OCI-LY7 (cell line): ENCODE results near the gene TMEM37. TPM values are rescaled to one million over a fixed set of nuclear protein-coding genes. Genes with fewer than 3 reads are reported as not detected.

Source experiments
- BruUV-seq: library from RNA; stranded (reverse); fragments of 400-500 nt; replicated peaks from 2 replicates; lab custom pipeline; 2021; lab: Mats Ljungman, UMichigan
- CTCF ChIA-PET: fragments of 300-600 bp; sonication (Branson Sonifier 250); formaldehyde crosslinking; loops from one replicate; lab custom pipeline; 2022; ENCODE audit warnings: antibody characterized with exemption; ENCODE audit not compliant: unreplicated experiment; lab: Charles Lee
- POLR2A ChIA-PET: fragments of 300-600 bp; sonication (Branson Sonifier 250); formaldehyde crosslinking; loops from one replicate; lab custom pipeline; 2022; ENCODE audit warnings: antibody characterized with exemption; lab: Charles Lee
- DNase-seq: peaks from one replicate; pipeline ENCODE4 v3.0.0-alpha.2; 2015; ENCODE audit warnings: low spot score
- H2AFZ ChIP-seq: fragments of 200-600 bp; sonication (generic), shearing (Covaris generic); 2 replicates; pipeline ENCODE4 v1.6.1; 2014; ENCODE audit warnings: mild to moderate bottlenecking, antibody characterized with exemption, low read length, moderate library complexity
- H3K27ac ChIP-seq: fragments of 200-600 bp; sonication (generic); 2 replicates; pipeline ENCODE4 v1.5.1; 2014; ENCODE audit warnings: mixed run types, low read depth, mild to moderate bottlenecking, moderate library complexity, low read length, inconsistent platforms; ENCODE audit not compliant: poor library complexity, severe bottlenecking
- H3K36me3 ChIP-seq: fragments of 200-600 bp; sonication (generic); 2 replicates; pipeline ENCODE4 v1.6.1; 2014; ENCODE audit warnings: mild to moderate bottlenecking, antibody characterized with exemption, low read length, moderate library complexity, mixed read lengths; ENCODE audit not compliant: insufficient read depth
- H3K4me1 ChIP-seq: fragments of 200-600 bp; sonication (generic); 2 replicates; pipeline ENCODE4 v1.5.1; 2014; ENCODE audit warnings: mild to moderate bottlenecking, low read length; ENCODE audit not compliant: insufficient read depth, poor library complexity, severe bottlenecking
- H3K4me2 ChIP-seq: fragments of 200-600 bp; sonication (generic); 2 replicates; pipeline ENCODE4 v1.6.1; 2014; ENCODE audit warnings: mild to moderate bottlenecking, low read length
- H3K4me3 ChIP-seq: fragments of 200-600 bp; sonication (generic); 2 replicates; pipeline ENCODE4 v1.5.1; 2014; ENCODE audit warnings: mild to moderate bottlenecking, low read depth, low read length; ENCODE audit not compliant: poor library complexity, severe bottlenecking
- H3K79me2 ChIP-seq: fragments of 200-600 bp; sonication (generic); 2 replicates; pipeline ENCODE4 v1.6.1; 2016; ENCODE audit warnings: low read depth, mild to moderate bottlenecking, low read length, moderate library complexity, mixed read lengths; ENCODE audit not compliant: insufficient read depth
- H3K9me2 ChIP-seq: fragments of 200-600 bp; sonication (generic); 2 replicates; pipeline ENCODE4 v1.6.1; 2016; ENCODE audit warnings: mild to moderate bottlenecking, low read length, mixed read lengths; ENCODE audit not compliant: insufficient read depth
- H3K9me3 ChIP-seq: fragments of 200-600 bp; sonication (generic); 2 replicates; pipeline ENCODE4 v1.6.1; 2014; ENCODE audit warnings: mild to moderate bottlenecking, mixed run types, low read length, mixed read lengths
- H4K20me1 ChIP-seq: fragments of 200-600 bp; sonication (generic); 2 replicates; pipeline ENCODE4 v1.6.1; 2014; ENCODE audit warnings: mild to moderate bottlenecking, antibody characterized with exemption, low read length, moderate library complexity, mixed read lengths; ENCODE audit not compliant: insufficient read depth
- EZH2phosphoT487 ChIP-seq: fragments of 200-600 bp; sonication (generic); IDR thresholded peaks from 2 replicates; pipeline ENCODE4 v1.6.1; 2018; ENCODE audit warnings: low read depth, borderline replicate concordance, mild to moderate bottlenecking, mixed run types, antibody characterized with exemption, low read length, moderate library complexity, mixed read lengths
- intact Hi-C: fragments of 100-400 bp; cut with micrococcal nuclease; formaldehyde crosslinking; loops from one replicate; pipeline ENCODE4 v1.10.0; 2022; ENCODE audit not compliant: unreplicated experiment
- total RNA-seq, 2 experiments: library from RNA; depleted of rRNA in 1 of 2; stranded (reverse); fragments of >200 nt in 1 of 2; shearing (Covaris generic) in 1 of 2; gene quantifications; 2 replicates each; pipeline ENCODE4 v1.2.3, GENCODE V29; 2014 to 2022
- TF ChIP-seq, protein P1 (sequence below): fragments of 200-600 bp; sonication (generic); conservative IDR thresholded peaks from 2 replicates; pipeline ENCODE4 v1.5.1; 2014; ENCODE audit warnings: mild to moderate bottlenecking, antibody characterized with exemption, low read length, moderate library complexity, mixed read lengths

TMEM37 gene
- total RNA-seq, 2 experiments from 2014 or later, result not detected

DNA sequence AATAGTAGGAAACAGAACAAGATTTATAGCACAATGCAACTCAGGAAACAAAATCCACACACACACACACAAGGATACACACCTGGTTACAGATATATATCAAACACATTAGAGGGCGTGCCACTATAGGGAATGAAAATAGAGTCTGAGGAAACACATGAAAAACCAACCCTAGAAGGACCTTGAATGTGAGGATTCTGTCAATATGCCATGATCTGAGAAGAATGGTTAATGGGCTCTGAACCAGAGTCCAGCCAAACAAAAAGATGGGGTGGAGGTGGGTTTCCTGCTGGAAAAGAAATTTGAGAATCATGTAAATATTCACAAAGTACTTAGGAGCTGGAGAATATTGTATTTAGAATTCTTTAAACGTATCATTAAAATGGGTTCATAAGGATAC, 7.8 kb upstream of the TMEM37 start:
- Histone ChIP-seq H4K20me1 (no peaks in the 10 kb centered on the region), H3K9me2 (no peaks in the 10 kb centered on the region), H3K4me3 (no peak overlapping the region), H3K9me3 (0 out of 2 replicates have a peak, but pooled peaks cover 9% of the 10 kb centered on the region), H3K36me3 (no peaks in the 10 kb centered on the region), H3K4me1 (no peaks in the 10 kb centered on the region), H3K79me2 (no peaks in the 10 kb centered on the region), H3K4me2 (no peak overlapping the region), H3K27ac (no peak overlapping the region), H2AFZ (no peak overlapping the region)
- TF ChIP-seq EZH2phosphoT487, result no peak
- TF ChIP-seq, protein P1, sequence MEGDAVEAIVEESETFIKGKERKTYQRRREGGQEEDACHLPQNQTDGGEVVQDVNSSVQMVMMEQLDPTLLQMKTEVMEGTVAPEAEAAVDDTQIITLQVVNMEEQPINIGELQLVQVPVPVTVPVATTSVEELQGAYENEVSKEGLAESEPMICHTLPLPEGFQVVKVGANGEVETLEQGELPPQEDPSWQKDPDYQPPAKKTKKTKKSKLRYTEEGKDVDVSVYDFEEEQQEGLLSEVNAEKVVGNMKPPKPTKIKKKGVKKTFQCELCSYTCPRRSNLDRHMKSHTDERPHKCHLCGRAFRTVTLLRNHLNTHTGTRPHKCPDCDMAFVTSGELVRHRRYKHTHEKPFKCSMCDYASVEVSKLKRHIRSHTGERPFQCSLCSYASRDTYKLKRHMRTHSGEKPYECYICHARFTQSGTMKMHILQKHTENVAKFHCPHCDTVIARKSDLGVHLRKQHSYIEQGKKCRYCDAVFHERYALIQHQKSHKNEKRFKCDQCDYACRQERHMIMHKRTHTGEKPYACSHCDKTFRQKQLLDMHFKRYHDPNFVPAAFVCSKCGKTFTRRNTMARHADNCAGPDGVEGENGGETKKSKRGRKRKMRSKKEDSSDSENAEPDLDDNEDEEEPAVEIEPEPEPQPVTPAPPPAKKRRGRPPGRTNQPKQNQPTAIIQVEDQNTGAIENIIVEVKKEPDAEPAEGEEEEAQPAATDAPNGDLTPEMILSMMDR, result no peak
- intact Hi-C loops, result no loop called here
- CTCF ChIA-PET, result no interaction called here
- no TSS peak for BruUV-seq
- no peak for DNase-seq
- POLR2A ChIA-PET, result no interaction called here

- no peaks in the 10 kb centered on the region for H3K36me3 ChIP-seq
- no TSS peak for BruUV-seq
- CTCF ChIA-PET, result no interaction called here
- no peak overlapping the region for H3K4me2 ChIP-seq
- H4K20me1 ChIP-seq, result no peaks in the 10 kb centered on the region
- H2AFZ ChIP-seq, result no peak overlapping the region
- intact Hi-C loops, result no loop called here
- POLR2A ChIA-PET, result no interaction called here
- no peaks in the 10 kb centered on the region for H3K9me2 ChIP-seq
- H3K4me1 ChIP-seq, result no peaks in the 10 kb centered on the region
- TF ChIP-seq EZH2phosphoT487, result no peak
- TF ChIP-seq, protein P1, result no peak
- H3K79me2 ChIP-seq, result no peaks in the 10 kb centered on the region
- 0 out of 2 replicates have a peak, but pooled peaks cover 9% of the 10 kb centered on the region for H3K9me3 ChIP-seq
- no peak overlapping the region for H3K27ac ChIP-seq
- no peak overlapping the region for H3K4me3 ChIP-seq
- no peak for DNase-seq
These were observed 7.2 kb upstream of the TMEM37 start for GRCh38 chr2:119424284-119425118.

- TF ChIP-seq, protein P1, result no peak
- TF ChIP-seq EZH2phosphoT487, result no peak
- no peaks in the 10 kb centered on the region for H4K20me1 ChIP-seq
These were observed 6.6 kb upstream of the TMEM37 start for GRCh38 chr2:119425119-119425405.

More at GRCh38 chr2:119425119-119425405, 6.6 kb upstream of the TMEM37 start:
- Histone ChIP-seq H3K4me3 (no peak overlapping the region), H3K4me1 (no peaks in the 10 kb centered on the region), H3K9me2 (no peaks in the 10 kb centered on the region), H3K36me3 (no peaks in the 10 kb centered on the region), H3K27ac (no peak overlapping the region), H3K4me2 (no peak overlapping the region), H3K9me3 (0 out of 2 replicates have a peak, but pooled peaks cover 9% of the 10 kb centered on the region), H2AFZ (no peak overlapping the region), H3K79me2 (no peaks in the 10 kb centered on the region)
- ChIA-PET CTCF (no interaction called here), POLR2A (no interaction called here)
- DNase-seq, result no peak
- intact Hi-C loops, result no loop called here
- BruUV-seq, result no TSS peak
